GM12874 (cell line): Measurements from ENCODE around the gene MTRFR.

Experiments
- CTCF ChIP-seq: IDR thresholded peaks from 2 replicates; pipeline ENCODE4 v1.5.1; 2011; ENCODE audit warnings: low read depth, mild to moderate bottlenecking, control low read depth, low read length, moderate library complexity; ENCODE audit not compliant: insufficient read depth

MTRFR gene

GRCh38 chr12:123286652-123287373 lies 53.6 kb downstream of the MTRFR start:
- no peak for TF ChIP-seq CTCF

GRCh38 chr12:123288751-123289346 lies 55.6 kb downstream of the MTRFR start:
- TF ChIP-seq CTCF = no peak

- no peak for TF ChIP-seq CTCF
These were observed 56.7 kb downstream of the MTRFR start for GRCh38 chr12:123289911-123290310.

- TF ChIP-seq CTCF = no peak
These were observed 60.0 kb downstream of the MTRFR start for GRCh38 chr12:123293178-123293760.

GRCh38 chr12:123305136-123305535 lies 71.9 kb downstream of the MTRFR start:
- no peak for TF ChIP-seq CTCF

GRCh38 chr12:123306200-123306599 lies 73.0 kb downstream of the MTRFR start:
- no peak for TF ChIP-seq CTCF
